GM12892 (cell line): Measurements from ENCODE around the gene DPEP2.

Source experiments
- POLR2A ChIP-seq: IDR thresholded peaks from 2 replicates; pipeline ENCODE4 v1.6.1; 2011; ENCODE audit warnings: low read depth, low read length, control low read depth
- TAF1 ChIP-seq: IDR thresholded peaks from 2 replicates; pipeline ENCODE4 v1.6.1; 2011; ENCODE audit warnings: low read depth, mild to moderate bottlenecking, control low read depth, low read length, borderline replicate concordance

GRCh38 chr16:67988675-67989074 lies 10.6 kb downstream of the DPEP2 start:
- TF ChIP-seq POLR2A: no peak
- TF ChIP-seq TAF1: no peak
